ENCODE data around the gene SKAP1.
A peak's percentile ranks its signal among the peaks of the same experiment; 100 is the strongest.
"Not testable (repeated sequence)": the region's sequence is repeated elsewhere in the genome, so short reads cannot be mapped to it uniquely, and the experiment has no call there.

The SKAP1 gene

DNA sequence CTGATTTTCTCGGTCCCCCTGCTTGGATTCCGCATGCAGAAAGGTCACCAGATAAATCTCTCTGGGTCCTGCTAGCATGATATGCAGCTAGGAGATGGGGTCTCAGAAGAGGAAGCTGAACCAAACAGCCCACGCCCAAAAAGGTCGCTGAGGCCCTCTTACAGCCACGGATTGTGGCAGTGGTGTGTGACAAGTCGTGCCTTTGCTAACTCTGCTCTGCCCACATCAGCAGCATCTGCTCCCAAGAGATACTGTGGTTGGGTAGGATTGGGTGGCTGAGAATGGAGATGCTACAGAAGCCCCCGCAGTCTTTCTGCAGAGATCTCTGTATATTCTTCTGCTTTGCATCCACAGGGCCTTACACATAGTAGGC lies 15.2 kb upstream of the SKAP1 start:
- DNase-seq = no peak

- DNase-seq = peak in 1 of 2 experiments; percentile 32
These were observed 14.7 kb upstream of the SKAP1 start for GRCh38 chr17:48444516-48445247.

- no peak for DNase-seq
These were observed 13.7 kb upstream of the SKAP1 start for GRCh38 chr17:48443712-48444111.

GRCh38 chr17:48442819-48443218 lies 12.8 kb upstream of the SKAP1 start:
- DNase-seq = no peak

- no peak for DNase-seq
These were observed 11.8 kb upstream of the SKAP1 start for GRCh38 chr17:48441862-48442261.

DNA sequence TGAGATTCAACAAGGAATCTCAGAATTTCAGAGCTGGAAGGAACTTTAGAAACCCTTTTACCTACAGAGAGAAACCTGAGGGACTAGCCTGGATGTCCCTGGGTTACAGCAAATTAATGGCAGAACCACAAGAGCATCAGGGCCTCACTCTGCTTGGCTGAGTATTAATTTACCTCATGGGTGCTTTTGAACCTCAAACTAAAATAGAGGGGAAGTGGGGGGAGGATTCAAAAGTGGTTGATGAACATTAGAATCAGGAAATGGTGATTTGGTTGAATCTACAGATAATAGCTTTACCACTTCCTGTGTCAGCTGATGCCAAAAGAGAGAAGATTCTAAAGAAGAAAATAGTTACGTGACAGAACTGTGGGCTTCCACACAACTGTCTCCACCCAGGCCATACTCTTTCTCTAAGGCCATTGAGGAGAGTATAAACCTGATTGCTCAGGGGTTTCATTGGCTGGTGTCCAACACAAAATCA lies 11.3 kb upstream of the SKAP1 start:
- no peak for DNase-seq

DNA sequence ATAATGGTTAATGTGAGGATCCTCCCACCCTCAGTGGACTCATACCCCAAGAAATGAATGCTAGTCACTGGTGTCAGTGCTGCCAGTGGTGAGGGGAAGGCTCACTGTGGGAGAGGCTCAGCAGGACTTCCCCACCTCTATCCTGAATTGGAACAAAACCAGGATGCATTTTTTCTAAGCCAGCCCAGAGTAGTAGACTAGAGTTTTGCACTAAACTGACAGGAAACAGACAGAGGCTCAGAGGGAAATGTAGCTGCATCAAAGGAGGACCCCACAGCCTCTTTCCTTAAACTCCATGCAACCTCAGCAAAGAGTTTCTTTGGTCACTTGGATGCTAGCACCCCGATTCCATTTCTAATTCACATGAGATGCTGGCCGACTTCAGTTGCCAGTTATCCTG lies 10.7 kb upstream of the SKAP1 start:
- no peak for DNase-seq

DNA sequence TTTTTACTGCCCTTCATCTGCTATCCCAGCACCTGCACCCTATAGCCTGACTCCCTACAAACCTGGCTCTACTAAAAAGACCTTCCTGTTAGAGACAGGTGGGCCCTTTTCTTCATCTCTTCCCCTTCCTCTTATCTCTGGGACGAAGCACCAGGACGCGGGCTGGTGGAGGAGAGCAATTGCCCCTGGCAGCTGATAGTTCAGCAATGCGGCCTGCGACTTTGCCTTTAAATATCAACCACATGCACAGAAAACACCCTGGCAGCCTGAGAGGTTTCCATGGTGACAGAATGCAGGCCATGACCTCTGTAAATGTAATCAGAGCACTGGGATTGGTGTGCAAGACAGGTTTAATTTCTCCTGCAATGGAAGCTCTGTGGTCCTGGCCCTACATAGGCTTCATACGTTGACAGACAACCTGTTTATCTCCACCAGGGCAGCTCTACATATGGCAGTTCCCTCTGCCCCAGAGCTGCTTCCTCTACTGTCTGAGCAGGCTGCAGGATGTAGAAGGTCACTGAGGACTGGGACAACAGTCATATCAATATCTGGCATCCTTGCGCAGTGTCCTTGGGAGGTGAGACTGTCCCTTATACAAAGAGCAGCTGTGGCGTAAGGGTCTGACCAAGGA lies 10.0 kb upstream of the SKAP1 start:
- no peak for DNase-seq

DNA sequence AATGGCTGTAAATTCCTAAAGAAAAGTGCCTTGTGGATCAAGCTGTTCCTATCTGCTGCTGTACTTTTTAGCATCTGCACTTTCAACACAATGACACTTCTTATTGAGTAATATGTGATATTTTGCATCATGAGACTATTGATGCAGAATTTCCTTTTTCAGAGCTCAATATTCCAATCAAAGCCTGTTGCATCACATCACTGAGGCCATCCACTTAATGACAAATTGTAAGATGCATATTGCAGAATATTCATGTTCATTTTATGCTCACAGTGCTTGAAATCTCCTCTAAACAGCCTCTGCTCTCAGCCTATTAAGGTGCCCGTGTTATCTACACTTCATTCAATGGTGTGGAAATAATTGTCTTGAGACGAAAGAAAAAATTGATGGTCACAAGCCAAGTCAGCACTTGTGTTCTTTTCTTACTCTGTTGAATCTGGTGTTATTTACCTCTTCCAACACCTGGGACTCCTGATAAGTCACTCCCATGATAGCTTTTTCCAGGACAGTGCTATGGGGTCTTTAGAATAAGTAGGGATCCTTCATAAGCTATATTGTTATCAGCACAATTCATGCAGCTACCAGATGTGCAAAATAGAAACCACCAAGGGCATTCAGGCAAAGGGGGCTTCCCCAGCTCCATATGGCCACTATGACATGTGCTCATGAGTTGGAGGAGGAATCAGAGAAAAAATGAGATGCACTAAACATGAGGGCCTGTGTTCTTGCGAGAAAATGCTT lies 9.3 kb upstream of the SKAP1 start:
- no peak for DNase-seq

DNA sequence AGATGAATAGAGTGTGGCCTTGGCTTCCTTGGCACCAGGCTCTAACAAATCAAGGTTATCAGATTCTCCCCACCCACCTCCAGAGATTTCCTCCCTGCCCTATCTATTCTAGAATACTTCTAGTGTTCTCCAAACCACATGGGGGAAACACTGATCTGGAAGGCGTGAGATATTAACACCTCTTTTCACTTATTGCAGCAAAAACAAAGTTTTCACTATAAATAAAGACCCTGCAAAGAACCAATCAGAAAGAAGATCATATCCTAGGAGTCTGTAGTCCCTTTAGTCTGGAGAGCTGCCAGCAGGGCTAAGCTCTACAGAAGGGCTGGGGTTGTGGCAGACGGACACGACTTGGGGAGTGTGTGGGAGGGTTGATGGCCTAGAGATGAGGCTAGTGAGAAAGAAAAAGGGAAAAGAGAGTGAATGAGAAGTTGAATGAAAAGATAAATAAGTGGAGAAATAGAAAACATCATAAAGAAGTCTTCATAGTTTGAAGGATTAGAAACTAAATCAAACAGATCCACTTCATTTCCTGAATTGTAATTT lies 8.6 kb upstream of the SKAP1 start:
- DNase-seq = no peak

DNA sequence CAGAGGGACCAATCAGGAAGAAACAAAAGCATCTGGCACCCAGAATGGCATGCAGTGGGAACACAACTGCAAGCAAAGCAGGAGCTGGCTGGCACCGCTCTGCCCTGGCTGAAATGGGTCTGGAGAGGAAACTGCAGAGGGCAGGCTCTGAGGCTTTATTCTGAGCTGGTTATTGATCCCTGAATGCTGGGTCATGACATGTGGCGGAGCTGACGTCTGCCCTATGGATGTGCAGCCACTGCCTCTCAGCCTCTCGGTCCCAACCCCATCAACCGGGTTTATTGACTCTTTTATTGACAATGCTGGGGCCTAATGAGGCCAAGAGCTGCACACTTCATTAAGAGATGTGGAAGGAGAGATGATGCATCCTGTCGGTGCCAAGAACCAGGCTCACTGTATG lies 3.9 kb upstream of the SKAP1 start:
- DNase-seq = no peak

GRCh38 chr17:48432820-48433775 lies 3.1 kb upstream of the SKAP1 start:
- DNase-seq = no peak

DNA sequence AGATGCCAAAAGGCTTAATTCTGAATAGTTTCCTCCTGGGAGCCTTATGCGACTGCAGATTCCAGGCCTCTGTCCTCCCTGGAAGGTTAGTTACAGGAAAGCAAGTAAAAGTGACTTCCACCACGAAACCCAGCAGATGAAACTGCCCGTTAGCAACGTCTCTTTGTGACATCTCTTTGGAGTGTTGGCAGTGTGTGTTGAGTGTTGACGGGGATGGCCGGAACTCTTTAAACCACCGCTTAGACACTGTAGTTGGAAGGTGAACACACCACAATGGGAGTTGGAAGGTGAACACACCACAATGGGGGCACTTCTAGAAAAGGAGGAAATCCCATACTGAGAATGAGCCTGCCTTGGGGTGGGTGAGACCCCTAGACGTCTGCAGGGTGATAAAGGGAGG lies 858 bp downstream of the SKAP1 start:
- DNase-seq = no peak

GRCh38 chr17:48427598-48427997 lies 2.4 kb downstream of the SKAP1 start:
- peak in 1 of 2 experiments; percentile 7 for DNase-seq

DNA sequence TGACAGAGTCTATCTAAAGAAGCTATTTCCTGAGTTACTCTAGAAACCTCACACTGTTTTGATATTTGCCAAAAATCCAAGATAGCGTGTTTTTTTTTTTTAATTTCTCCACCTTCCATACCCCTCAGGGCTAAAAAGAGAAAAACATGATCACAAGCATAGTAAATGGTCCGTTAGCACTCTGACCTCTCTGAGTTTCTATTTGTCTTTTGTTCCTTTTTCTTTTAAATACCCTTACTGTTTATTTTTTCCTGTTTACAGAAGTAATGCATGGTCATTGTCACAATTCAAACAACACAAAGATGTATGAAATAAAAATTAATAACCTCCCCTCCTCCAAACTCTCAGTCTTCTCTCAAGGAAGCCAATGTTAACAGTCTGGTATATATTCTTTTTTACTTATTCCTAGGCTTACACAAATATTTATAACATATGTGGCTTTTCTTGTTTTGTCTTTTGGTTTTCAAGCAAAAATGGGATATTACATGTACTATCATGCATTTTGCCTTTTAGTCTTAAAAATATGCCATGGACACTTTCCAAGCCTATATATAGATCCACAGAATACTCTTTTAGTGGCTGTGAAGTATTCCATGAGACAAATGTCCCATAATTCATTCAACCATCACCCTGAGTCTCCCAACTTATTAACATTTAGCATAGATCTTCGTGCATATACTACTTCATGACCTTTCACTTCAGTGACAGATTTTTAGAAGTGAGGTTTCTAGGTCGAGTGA lies 3.1 kb downstream of the SKAP1 start:
- no peak for DNase-seq

DNA sequence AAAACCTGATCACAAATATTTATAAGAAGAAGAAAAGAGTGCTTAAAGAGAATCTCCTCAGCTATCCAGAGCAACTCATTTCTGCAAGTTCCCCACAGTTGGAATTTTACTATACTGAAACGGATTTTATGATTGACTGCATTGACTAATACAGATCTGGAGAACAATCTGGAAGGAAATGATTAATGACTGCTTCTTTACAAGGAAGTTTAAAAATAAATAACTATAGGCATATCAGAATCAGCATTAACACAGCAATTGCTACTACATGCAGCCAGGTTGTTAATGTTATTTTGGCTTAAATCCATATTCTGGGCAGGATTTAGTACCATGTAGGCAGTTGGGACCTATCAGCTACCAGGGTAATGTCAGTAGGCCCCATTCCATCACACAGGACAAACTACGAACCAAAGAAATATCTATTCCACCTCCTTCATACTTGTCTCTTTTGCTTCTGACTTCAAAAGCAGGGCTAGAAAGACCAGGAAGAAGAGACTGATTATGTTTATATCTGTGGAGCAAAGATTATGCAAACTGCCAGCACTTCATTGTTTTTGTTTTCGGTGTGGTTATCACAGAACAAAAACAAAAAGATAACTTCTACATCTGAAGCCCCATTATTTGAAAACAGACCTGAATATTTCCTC lies 3.9 kb downstream of the SKAP1 start:
- DNase-seq = no peak

- DNase-seq = not testable (repeated sequence)
These were observed 8.0 kb downstream of the SKAP1 start for GRCh38 chr17:48422060-48422459.

DNA sequence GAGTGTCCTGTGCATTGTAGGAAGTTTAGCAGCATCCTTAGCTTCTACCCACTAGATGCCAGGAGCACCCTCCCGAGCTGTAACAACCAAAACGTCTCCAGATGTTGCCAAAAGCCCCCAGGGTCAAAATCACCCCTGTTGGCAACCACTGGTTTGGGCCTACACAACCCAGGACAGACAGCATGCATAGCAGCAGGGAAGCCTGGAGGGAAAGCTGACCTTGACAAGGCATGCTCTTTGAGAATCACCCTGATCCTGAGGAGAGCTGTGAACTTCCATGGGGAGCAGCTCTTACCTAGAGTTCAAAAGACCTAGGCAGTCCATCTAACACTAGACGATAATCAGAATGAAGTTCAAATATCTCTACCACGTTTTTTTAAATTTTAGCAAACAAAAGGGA lies 9.2 kb downstream of the SKAP1 start:
- no peak for DNase-seq

GRCh38 chr17:48416971-48417370 lies 13.0 kb downstream of the SKAP1 start:
- no peak for DNase-seq

GRCh38 chr17:48413613-48414405 lies 16.2 kb downstream of the SKAP1 start:
- no peak for DNase-seq
